Hematopoietic multipotent progenitor cell treated with erythropoietin and hydrocortisone succinate and interleukin-3 and kit ligand, for 15 days (in vitro differentiated cells): Measurements from ENCODE around the gene TSPOAP1.

Source experiments
- DNase-seq: peaks from one replicate; pipeline ENCODE4 v3.0.0-alpha.2; 2015; ENCODE audit warnings: low spot score

TSPOAP1 gene

GRCh38 chr17:58363457-58364185 lies 35.0 kb upstream of the TSPOAP1 start:
- no peak for DNase-seq

- no peak for DNase-seq
These were observed 33.9 kb upstream of the TSPOAP1 start for GRCh38 chr17:58362368-58363014.

- peak; percentile 79 for DNase-seq
These were observed 31.9 kb upstream of the TSPOAP1 start for GRCh38 chr17:58360296-58361063.

- DNase-seq: no peak
These were observed 30.0 kb upstream of the TSPOAP1 start for GRCh38 chr17:58358408-58359172.

GRCh38 chr17:58357312-58358297 lies 29.0 kb upstream of the TSPOAP1 start:
- no peak for DNase-seq

GRCh38 chr17:58356231-58356630 lies 27.6 kb upstream of the TSPOAP1 start:
- no peak for DNase-seq

GRCh38 chr17:58354541-58355216 lies 26.1 kb upstream of the TSPOAP1 start:
- DNase-seq: no peak

- DNase-seq: no peak
These were observed 24.8 kb upstream of the TSPOAP1 start for GRCh38 chr17:58353389-58353825.

- peak; percentile 63 for DNase-seq
These were observed 24.2 kb upstream of the TSPOAP1 start for GRCh38 chr17:58352596-58353388.

- peak; percentile 93 for DNase-seq
These were observed 23.4 kb upstream of the TSPOAP1 start, which contains the start of gene SUPT4H1 for GRCh38 chr17:58351831-58352595. Gene SUPT4H1, minus strand, starts transcription at chr17:58352201. Its CDS starts 66 bp downstream, at chr17:58352135.

- no peak for DNase-seq
These were observed 22.6 kb upstream of the TSPOAP1 start for GRCh38 chr17:58351182-58351581.

GRCh38 chr17:58348038-58348437 lies 19.4 kb upstream of the TSPOAP1 start:
- DNase-seq: no peak

GRCh38 chr17:58345500-58345899 lies 16.9 kb upstream of the TSPOAP1 start:
- no peak for DNase-seq

- DNase-seq: no peak
These were observed 16.2 kb upstream of the TSPOAP1 start for GRCh38 chr17:58344791-58345157.

- no peak for DNase-seq
These were observed 15.6 kb upstream of the TSPOAP1 start for GRCh38 chr17:58344047-58344790.

GRCh38 chr17:58343131-58343530 lies 14.5 kb upstream of the TSPOAP1 start:
- no peak for DNase-seq

- DNase-seq: no peak
These were observed 13.4 kb upstream of the TSPOAP1 start for GRCh38 chr17:58341861-58342475.
